Psoas muscle (tissue), 8 donors: ENCODE measurements around the gene LSM10. TPM values are rescaled to one million over a fixed set of nuclear protein-coding genes. Genes with fewer than 3 reads are reported as not detected.

Source experiments
- ATAC-seq, 4 donors: fragments of 200-7000 bp; cut with Tn5 transposase; one replicate each; pipeline ENCODE4 v1.9.1; 2020; ENCODE audit warnings: moderate library complexity in 3 of 4, mild to moderate bottlenecking in 2 of 4
- DNase-seq, 2 donors: peaks; one replicate each; pipeline ENCODE4 v3.0.0-alpha.2; 2020
- H3K27ac ChIP-seq: fragments of 200-600 bp; one replicate; pipeline ENCODE4 v1.8.0; 2022
- H3K27me3 ChIP-seq, 3 donors: fragments of 200-600 bp in 1 of 3; one replicate each; pipeline versions ENCODE4 v1.6.1 to v1.8.0; 2013 to 2022; ENCODE audit warnings: low read length in 2 of 3, mild to moderate bottlenecking in 2 of 3, moderate library complexity in 1 of 3; ENCODE audit not compliant: insufficient read depth in 3 of 3
- H3K36me3 ChIP-seq, 2 donors: fragments of 200-600 bp in 1 of 2; one replicate each; pipeline versions ENCODE4 v1.6.1 to v1.8.0; 2013 to 2022; ENCODE audit warnings: low read depth in 1 of 2, mild to moderate bottlenecking in 1 of 2, moderate library complexity in 1 of 2; ENCODE audit not compliant: insufficient read depth in 1 of 2
- H3K4me1 ChIP-seq: fragments of 200-600 bp; one replicate; pipeline ENCODE4 v1.8.0; 2022
- H3K4me3 ChIP-seq: fragments of 200-600 bp; one replicate; pipeline ENCODE4 v1.8.0; 2022; ENCODE audit warnings: mild to moderate bottlenecking
- H3K9me3 ChIP-seq: fragments of 200-600 bp; one replicate; pipeline ENCODE4 v1.8.0; 2022
- WGBS, 3 donors: extraction: QIAGEN DNeasy Blood & Tissue Kit; methylation state at CpG; one replicate each; pipeline versions ENCODE4 v1.1.6 to v1.1.7; 2013; 5-methylcytosine and 5-hydroxymethylcytosine counted together
- intact Hi-C, 2 donors: fragments of 100-400 bp; cut with DNase I; formaldehyde crosslinking; loops; one replicate each; pipeline versions ENCODE4 v1.11.0 to v1.14.2; 2022
- polyA plus RNA-seq, 3 donors: library from polyadenylated mRNA; stranded (reverse); fragments of 200-250 nt; gene quantifications; one replicate each; pipeline ENCODE4 v1.2.3, GENCODE V29; 2013
- total RNA-seq, 4 donors: library from RNA; stranded (reverse); fragmentation: NEBNext Ultra II Directional in 2 of 4; extraction: Animal tissue kit (Norgen Biotek cat#: 25700) in 2 of 4; gene quantifications; one replicate each; pipeline versions ENCODE4 v1.2.1 to v1.2.4, GENCODE V29; 2021 to 2023
- TF ChIP-seq, protein P1 (sequence below): fragments of 200-600 bp; IDR thresholded peaks from one replicate; pipeline ENCODE4 v1.8.0; 2022; ENCODE audit warnings: antibody characterized with exemption
- donor health status: healthy with polysubstance abuse.
- donor health status: DM: no; HTN: no; CAD: no; lungs with moderate emphysema.
- donor health status: Bipolar disorder and iron deficiency.
- donor health status: healthy.
- donor health status: DM: yes; HTN: yes; CAD: no.
- donor health status: DM: no; HTN: no; CAD: no.
- donor health status: DM: no; HTN: no; CAD: no.
- donor health status: DM: yes; HTN: yes; CAD: no.

The LSM10 gene
- total and polyA plus RNA-seq, 7 donors, result 80.3 to 246 (median 102) TPM

DNA sequence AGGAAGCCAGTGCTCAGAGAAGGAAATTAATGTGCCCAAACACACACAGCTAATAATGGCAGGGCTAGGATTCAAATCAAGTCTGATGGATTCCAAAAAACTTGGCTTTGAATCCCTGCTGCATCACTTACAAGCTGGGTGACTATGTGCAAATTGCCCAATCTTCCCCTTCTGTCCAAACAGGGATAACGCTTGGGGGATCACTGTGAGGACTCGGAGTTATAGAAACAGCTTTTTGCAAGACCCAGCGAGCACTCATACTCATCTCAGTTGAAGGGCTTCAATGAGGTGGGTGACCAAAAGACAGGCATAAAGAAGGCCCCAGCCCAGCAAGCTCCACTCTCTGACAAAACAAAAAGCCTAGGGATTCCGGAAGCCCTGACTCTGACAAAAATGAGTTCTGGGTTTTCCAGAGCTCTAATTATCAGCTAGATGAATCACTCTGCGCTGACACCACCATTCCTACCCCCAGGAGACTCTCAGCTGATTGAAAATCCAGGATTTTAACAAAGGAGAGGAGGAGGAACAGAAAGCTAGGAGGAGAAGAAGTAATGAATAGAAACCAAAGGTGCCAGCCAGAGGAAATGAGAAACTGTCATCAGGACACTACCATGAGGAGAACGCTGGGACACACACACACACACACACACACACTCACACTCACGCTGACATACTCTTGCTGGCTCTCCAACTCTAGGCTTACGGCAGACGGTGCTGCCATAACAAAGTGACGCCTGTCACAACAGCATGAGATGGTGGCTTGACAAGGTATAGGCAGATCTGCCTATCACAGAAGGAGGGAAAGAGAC, 10.4 kb downstream of the LSM10 start:
- 23 to 35% (median 32%) methylated on average over 10 of the region's 10 CpGs for WGBS, 3 donors
- Histone ChIP-seq H3K27me3 (no peaks in the 10 kb centered on the region), H3K27ac (peak overlapping the region; percentile 92), H3K4me3 (peak overlapping the region; percentile 94), H3K36me3 (peaks cover 5 to 16% of the 10 kb centered on the region in 2 donors), H3K4me1 (peaks cover 73% of the 10 kb centered on the region), H3K9me3 (no peaks in the 10 kb centered on the region)
- TF ChIP-seq, protein P1, sequence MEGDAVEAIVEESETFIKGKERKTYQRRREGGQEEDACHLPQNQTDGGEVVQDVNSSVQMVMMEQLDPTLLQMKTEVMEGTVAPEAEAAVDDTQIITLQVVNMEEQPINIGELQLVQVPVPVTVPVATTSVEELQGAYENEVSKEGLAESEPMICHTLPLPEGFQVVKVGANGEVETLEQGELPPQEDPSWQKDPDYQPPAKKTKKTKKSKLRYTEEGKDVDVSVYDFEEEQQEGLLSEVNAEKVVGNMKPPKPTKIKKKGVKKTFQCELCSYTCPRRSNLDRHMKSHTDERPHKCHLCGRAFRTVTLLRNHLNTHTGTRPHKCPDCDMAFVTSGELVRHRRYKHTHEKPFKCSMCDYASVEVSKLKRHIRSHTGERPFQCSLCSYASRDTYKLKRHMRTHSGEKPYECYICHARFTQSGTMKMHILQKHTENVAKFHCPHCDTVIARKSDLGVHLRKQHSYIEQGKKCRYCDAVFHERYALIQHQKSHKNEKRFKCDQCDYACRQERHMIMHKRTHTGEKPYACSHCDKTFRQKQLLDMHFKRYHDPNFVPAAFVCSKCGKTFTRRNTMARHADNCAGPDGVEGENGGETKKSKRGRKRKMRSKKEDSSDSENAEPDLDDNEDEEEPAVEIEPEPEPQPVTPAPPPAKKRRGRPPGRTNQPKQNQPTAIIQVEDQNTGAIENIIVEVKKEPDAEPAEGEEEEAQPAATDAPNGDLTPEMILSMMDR, result no peak
- ATAC-seq, result peak in 3 of 4 donors; percentile 17 to 36 (median 23)
- intact Hi-C loops, result loop anchor here in 1 of 2 donors (10.0 kb wide), 1 partner anchor 233 kb away; the partner anchor contains the start of gene MAP7D1
- DNase-seq, result peak in 1 of 2 donors; percentile 41

DNA sequence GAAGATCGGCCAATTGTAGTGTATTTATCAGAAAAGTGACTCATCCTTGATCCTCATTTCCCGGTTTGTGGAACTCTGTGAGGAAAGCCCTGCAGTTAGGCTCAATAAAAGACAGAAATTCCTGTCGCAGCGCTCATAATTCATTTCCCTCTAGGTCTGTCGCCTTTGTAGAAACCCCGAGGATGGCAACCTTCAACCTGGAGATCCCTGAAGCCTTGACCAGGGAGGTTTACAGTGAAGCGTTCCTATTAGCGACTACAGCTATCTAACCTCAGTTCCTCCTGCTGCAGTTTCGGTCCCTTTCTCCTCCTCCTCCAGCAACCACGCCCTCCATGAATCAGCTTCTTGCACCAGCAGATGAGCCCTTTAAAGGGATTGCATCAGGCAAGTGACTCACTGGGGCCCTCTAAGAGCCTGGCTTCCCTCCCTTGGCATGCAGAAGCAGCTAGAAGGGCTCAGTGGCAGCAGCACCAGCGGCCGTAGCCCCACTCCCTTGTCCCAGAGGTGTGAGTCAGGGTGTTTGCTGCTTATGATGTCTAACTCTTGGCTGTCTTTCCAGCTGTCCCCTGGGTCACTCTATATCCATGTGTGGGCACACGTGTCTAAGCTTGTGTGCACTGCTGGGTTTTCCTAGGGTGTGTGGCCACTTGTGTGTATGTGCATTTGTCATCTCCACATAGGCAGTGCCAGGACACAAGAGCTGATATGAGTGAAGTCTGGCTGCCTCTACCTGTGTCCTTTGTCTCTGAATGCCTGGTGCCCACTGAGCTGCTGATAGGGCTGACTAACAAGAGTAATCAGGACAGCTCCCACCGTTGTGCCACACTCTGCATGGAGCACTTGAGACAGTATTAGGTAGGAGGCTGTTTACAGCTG, 11.2 kb downstream of the LSM10 start:
- 1% methylated on average over 14 of the region's 14 CpGs for WGBS, 3 donors
- Histone ChIP-seq H3K4me1 (peaks cover 74% of the 10 kb centered on the region), H3K27me3 (no peaks in the 10 kb centered on the region), H3K4me3 (peak overlapping the region; percentile 94), H3K27ac (peak overlapping the region; percentile 92), H3K36me3 (peaks cover 5 to 9% of the 10 kb centered on the region in 2 donors), H3K9me3 (no peaks in the 10 kb centered on the region)
- ATAC-seq (peak; percentile 81 to 87 (median 84)), DNase-seq (peak; percentile 94 to 97)
- TF ChIP-seq, protein P1, result no peak
- intact Hi-C loops, result loop anchor here in 1 of 2 donors (10.0 kb wide), 1 partner anchor 232 kb away; the partner anchor contains the start of gene MAP7D1

DNA sequence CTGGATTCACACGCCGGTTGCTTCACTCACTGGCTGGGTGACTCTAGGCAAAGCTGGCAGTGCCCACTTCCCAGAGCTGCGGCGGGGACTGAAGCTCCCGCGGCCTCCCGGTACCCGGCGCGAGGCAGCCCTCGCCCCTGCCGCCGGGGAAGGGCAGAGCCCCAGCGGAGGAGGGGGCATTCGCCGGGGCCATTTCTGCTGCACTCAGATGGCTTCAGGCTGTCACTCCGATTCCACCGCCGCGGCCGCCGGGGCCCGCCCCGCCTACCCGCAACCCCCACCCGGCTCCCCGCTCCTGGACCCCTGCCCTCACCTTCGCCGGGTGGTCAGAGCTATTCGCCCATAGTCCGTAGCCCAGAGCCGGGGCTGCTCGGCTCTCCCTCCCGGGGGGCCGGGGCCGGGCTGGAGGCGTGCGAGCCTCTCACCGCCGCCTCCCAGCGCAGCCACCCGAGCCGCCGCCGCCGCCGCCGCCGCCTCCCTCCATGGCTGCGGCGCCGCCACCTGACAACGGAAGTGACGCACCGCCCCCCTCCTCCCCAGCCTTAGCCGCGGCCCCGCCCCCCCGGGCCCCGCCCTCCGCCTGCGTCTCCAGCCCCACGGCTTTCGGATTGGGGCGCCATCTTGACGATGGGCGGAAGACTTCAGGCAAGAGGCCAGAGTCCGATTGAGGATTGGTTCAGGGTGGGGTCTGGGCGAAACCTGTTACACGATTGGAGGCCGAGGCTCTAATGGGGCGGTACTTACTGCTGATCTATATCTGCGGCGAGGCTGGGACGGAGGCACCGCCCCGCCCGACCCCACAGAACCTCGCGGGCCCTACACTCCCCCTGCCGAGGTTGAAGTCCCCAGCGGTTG, 12.1 kb downstream of the LSM10 start, which contains the start of gene STK40:
STK40 (minus strand) TSS at position 515 of the 855 bp plus-strand sequence. CDS start 24,592 bp downstream, outside the sequence.
- Histone ChIP-seq H3K36me3 (peaks cover 0 to under 1% of the 10 kb centered on the region in 2 donors), H3K27me3 (no peaks in the 10 kb centered on the region), H3K9me3 (no peaks in the 10 kb centered on the region), H3K4me1 (peaks cover 77% of the 10 kb centered on the region), H3K4me3 (peak within 1 kb of the TSS; percentile 94), H3K27ac (peak within 1 kb of the TSS; percentile 92)
- DNase-seq (peak; percentile 98 to 99), ATAC-seq (peak; percentile 74 to 82 (median 78))
- intact Hi-C loops, result loop anchor here in 1 of 2 donors (10.0 kb wide), 1 partner anchor 231 kb away; the partner anchor contains the start of gene MAP7D1
- WGBS, 3 donors, result 0 to 1% (median 1%) methylated on average over 55 to 82 of the region's 82 CpGs
- TF ChIP-seq, protein P1, result no peak
